ENCODE measurements around the gene SIGLEC8.
A peak's percentile ranks its signal among the peaks of the same experiment; 100 is the strongest.

Gene SIGLEC8

DNA sequence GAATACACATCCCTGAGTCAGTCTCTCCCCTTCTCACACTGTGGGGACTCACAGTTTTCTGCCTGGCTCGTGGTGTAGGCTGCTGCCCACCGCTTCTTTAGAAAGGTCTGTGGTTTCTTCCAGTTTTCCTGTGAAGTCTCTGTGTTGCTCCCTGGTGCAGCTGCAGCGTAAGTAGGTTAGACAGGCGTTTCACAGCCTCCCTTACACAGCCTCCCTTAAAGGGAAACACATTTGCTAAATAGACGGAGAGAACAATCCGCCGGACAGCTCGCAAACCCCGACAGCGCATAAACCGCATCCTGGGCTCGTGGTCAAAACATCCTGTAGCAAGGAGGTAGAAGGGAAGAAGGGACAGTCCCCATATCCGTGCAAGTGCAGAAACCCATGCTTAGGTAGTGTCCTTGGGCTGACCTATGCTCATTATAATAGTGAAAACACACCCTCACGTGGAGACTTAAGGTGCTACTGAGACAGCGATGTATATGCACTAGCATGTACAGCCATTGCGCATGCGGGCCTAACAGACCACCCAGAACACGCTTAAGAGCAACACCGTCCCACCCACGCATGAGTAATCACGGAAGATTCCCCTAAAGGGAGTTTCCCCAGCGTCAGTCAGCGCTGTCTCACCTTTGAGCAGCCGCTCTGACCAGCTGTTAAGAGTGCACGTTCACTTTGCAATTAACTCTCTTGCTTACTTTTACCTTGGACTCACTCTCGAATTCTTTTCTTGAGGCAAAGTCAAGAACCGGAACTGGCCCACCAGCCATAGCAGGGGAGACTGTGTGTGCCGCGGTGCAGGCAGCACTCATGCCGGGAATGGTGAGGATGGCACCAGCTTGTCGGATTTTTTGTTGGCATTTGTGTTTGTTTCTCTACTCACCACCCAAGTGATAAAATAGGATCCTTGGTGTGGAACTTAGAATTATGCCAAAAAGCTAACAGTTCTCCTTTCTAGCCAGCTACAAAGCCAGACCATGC is 16.6 kb downstream of the SIGLEC8 start:
- Histone ChIP-seq H3K9me2 (replicated peaks; ENCODE audit: control insufficient read depth, low read length) (no peaks in the 10 kb centered on the region), H3K79me2 (ENCODE audit: control insufficient read depth, low read length) (no peaks in the 10 kb centered on the region), H3K27me3 (ENCODE audit: control insufficient read depth, low read length) (peaks cover 35% of the 10 kb centered on the region), H3K4me2 (ENCODE audit: low read length) (peak overlapping the region; percentile 84), H3K27ac (ENCODE audit: low read depth, low read length) (no peak overlapping the region), H3K36me3 (ENCODE audit: control insufficient read depth, low read length) (no peaks in the 10 kb centered on the region), H3K4me3 (ENCODE audit: low read length) (peak overlapping the region; percentile 62), H3K4me1 (ENCODE audit: control insufficient read depth, low read length) (peaks cover 20% of the 10 kb centered on the region), H3K9me3 (ENCODE audit: control insufficient read depth, insufficient read depth, low read length) (no peaks in the 10 kb centered on the region), H3F3A (ENCODE audit: control insufficient read depth, insufficient read depth) (peaks cover 9% of the 10 kb centered on the region), H4K20me1 (ENCODE audit: control insufficient read depth, insufficient read depth, low read depth, low read length) (0 out of 2 replicates have a peak, but pooled peaks cover 4% of the 10 kb centered on the region)
- TF ChIP-seq EZH2phosphoT487 (IDR thresholded peaks at IDR 0.05; ENCODE audit: borderline replicate concordance, low read length) = peak; percentile 82; the same call in 1 of the 2 replicates
- TF ChIP-seq, protein P1, sequence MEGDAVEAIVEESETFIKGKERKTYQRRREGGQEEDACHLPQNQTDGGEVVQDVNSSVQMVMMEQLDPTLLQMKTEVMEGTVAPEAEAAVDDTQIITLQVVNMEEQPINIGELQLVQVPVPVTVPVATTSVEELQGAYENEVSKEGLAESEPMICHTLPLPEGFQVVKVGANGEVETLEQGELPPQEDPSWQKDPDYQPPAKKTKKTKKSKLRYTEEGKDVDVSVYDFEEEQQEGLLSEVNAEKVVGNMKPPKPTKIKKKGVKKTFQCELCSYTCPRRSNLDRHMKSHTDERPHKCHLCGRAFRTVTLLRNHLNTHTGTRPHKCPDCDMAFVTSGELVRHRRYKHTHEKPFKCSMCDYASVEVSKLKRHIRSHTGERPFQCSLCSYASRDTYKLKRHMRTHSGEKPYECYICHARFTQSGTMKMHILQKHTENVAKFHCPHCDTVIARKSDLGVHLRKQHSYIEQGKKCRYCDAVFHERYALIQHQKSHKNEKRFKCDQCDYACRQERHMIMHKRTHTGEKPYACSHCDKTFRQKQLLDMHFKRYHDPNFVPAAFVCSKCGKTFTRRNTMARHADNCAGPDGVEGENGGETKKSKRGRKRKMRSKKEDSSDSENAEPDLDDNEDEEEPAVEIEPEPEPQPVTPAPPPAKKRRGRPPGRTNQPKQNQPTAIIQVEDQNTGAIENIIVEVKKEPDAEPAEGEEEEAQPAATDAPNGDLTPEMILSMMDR (IDR thresholded peaks at IDR 0.05; ENCODE audit: low read depth, low read length, poor library complexity, severe bottlenecking) = peak; percentile 15

DNA sequence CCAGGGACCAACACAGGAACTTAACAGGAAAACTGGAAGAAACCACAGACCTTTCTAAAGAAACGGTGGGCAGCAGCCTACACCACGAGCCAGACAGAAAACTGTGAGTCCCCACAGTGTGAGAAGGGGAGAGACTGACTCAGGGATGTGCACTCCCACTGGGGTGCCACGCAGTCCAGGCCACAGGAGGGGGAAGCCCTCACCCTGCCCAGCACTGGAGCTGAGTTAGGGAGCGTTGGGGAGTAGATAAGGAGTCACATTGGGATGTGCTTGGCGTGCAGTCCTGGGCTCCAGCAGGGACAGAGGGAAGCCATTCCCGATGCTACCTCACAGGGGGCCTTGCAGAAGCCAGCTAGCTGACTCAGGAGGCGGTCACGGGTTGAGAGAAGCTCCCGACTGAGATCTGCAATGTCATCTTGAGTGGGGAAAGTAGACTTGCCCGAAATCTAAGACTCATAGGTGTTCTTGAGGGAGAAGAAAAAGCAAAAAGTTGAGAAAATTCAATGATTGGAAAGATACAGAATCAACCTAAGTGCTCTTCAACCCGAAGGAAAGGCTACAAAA is 17.3 kb downstream of the SIGLEC8 start:
- Histone ChIP-seq H3K27me3 (ENCODE audit: control insufficient read depth, low read length) (peaks cover 35% of the 10 kb centered on the region), H3F3A (ENCODE audit: control insufficient read depth, insufficient read depth) (peaks cover 9% of the 10 kb centered on the region), H3K9me3 (ENCODE audit: control insufficient read depth, insufficient read depth, low read length) (no peaks in the 10 kb centered on the region), H4K20me1 (ENCODE audit: control insufficient read depth, insufficient read depth, low read depth, low read length) (0 out of 2 replicates have a peak, but pooled peaks cover 4% of the 10 kb centered on the region), H3K27ac (ENCODE audit: low read depth, low read length) (no peak overlapping the region), H3K79me2 (ENCODE audit: control insufficient read depth, low read length) (no peaks in the 10 kb centered on the region), H3K4me1 (ENCODE audit: control insufficient read depth, low read length) (peaks cover 20% of the 10 kb centered on the region), H3K9me2 (replicated peaks; ENCODE audit: control insufficient read depth, low read length) (no peaks in the 10 kb centered on the region), H3K4me2 (ENCODE audit: low read length) (peak overlapping the region; percentile 84), H3K36me3 (ENCODE audit: control insufficient read depth, low read length) (no peaks in the 10 kb centered on the region), H3K4me3 (ENCODE audit: low read length) (peak overlapping the region; percentile 62)
- TF ChIP-seq, protein P1 (IDR thresholded peaks at IDR 0.05; ENCODE audit: low read depth, low read length, poor library complexity, severe bottlenecking) = no peak
- no peak for TF ChIP-seq EZH2phosphoT487 (IDR thresholded peaks at IDR 0.05; ENCODE audit: borderline replicate concordance, low read length)

DNA sequence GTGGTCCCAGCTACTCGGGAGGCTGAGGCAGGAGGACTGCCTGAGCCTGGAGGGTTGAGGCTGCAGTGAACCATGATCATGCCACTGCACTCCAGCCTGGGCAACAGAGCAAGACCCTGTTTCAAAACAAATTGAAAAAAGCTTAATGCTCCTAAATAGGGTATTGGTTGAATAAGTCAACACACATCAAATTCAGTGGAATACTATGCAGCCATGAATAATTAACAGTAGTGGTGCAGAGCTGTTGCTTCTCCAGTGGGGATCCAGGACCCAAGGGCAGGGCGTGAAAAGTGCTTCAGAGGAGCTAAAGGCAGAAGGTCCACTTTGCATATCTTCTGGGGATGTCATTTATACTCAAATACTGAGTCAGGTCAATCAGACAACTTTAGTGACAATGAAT is 18.2 kb downstream of the SIGLEC8 start:
- H3F3A ChIP-seq (ENCODE audit: control insufficient read depth, insufficient read depth) = peaks cover 9% of the 10 kb centered on the region
- no peaks in the 10 kb centered on the region for H3K36me3 ChIP-seq (ENCODE audit: control insufficient read depth, low read length)

More for the DNA sequence above, 18.2 kb downstream of the SIGLEC8 start:
- no peak overlapping the region for H3K4me3 ChIP-seq (ENCODE audit: low read length)
- no peak overlapping the region for H3K4me2 ChIP-seq (ENCODE audit: low read length)
- H3K79me2 ChIP-seq (ENCODE audit: control insufficient read depth, low read length) = no peaks in the 10 kb centered on the region
- H3K27me3 ChIP-seq (ENCODE audit: control insufficient read depth, low read length) = peaks cover 35% of the 10 kb centered on the region
- TF ChIP-seq, protein P1 (IDR thresholded peaks at IDR 0.05; ENCODE audit: low read depth, low read length, poor library complexity, severe bottlenecking) = no peak
- TF ChIP-seq EZH2phosphoT487 (IDR thresholded peaks at IDR 0.05; ENCODE audit: borderline replicate concordance, low read length) = no peak
- H3K9me3 ChIP-seq (ENCODE audit: control insufficient read depth, insufficient read depth, low read length) = no peaks in the 10 kb centered on the region
- H3K27ac ChIP-seq (ENCODE audit: low read depth, low read length) = no peak overlapping the region
- peaks cover 20% of the 10 kb centered on the region for H3K4me1 ChIP-seq (ENCODE audit: control insufficient read depth, low read length)
- H3K9me2 ChIP-seq (replicated peaks; ENCODE audit: control insufficient read depth, low read length) = no peaks in the 10 kb centered on the region
- 0 out of 2 replicates have a peak, but pooled peaks cover 4% of the 10 kb centered on the region for H4K20me1 ChIP-seq (ENCODE audit: control insufficient read depth, insufficient read depth, low read depth, low read length)

All from DOHH2 (cell line).